OCI-LY1 (cell line): Measurements from ENCODE around the gene STARD13.

ENCODE experiments used
- H2AFZ ChIP-seq: fragments of 200-600 bp; sonication (generic), shearing (Covaris generic); 2 replicates; pipeline ENCODE4 v1.6.0; 2014; ENCODE audit warnings: antibody characterized with exemption, mild to moderate bottlenecking, low read length
- H3F3A ChIP-seq: fragments of 200-600 bp; sonication (generic), shearing (Covaris generic); 2 replicates; pipeline ENCODE4 v1.6.0; 2014; ENCODE audit warnings: mild to moderate bottlenecking, antibody characterized with exemption, low read length, moderate library complexity; ENCODE audit not compliant: insufficient read depth
- H3K27ac ChIP-seq: fragments of 200-600 bp; sonication (generic); 2 replicates; pipeline ENCODE4 v1.5.1; 2014; ENCODE audit warnings: low read length, mixed run types, mild to moderate bottlenecking, low read depth; ENCODE audit not compliant: poor library complexity, severe bottlenecking
- H3K27me3 ChIP-seq: fragments of 200-600 bp; sonication (generic); 2 replicates; pipeline ENCODE4 v1.6.0; 2014; ENCODE audit warnings: antibody characterized with exemption, mild to moderate bottlenecking, low read length, moderate library complexity; ENCODE audit not compliant: insufficient read depth
- H3K36me3 ChIP-seq: fragments of 200-600 bp; sonication (generic); 2 replicates; pipeline ENCODE4 v1.6.1; 2014; ENCODE audit warnings: mild to moderate bottlenecking, antibody characterized with exemption, low read length, moderate library complexity, mixed read lengths; ENCODE audit not compliant: insufficient read depth
- H3K4me1 ChIP-seq: fragments of 200-600 bp; sonication (generic); 2 replicates; pipeline ENCODE4 v1.5.1; 2014; ENCODE audit warnings: mild to moderate bottlenecking, low read length, moderate library complexity; ENCODE audit not compliant: insufficient read depth, severe bottlenecking
- H3K4me2 ChIP-seq: fragments of 200-600 bp; sonication (generic), shearing (Covaris generic); 2 replicates; pipeline ENCODE4 v1.6.1; 2014; ENCODE audit warnings: low read length
- H3K4me3 ChIP-seq: fragments of 200-600 bp; sonication (generic); 2 replicates; pipeline ENCODE4 v1.5.1; 2014; ENCODE audit warnings: low read length, low read depth, mild to moderate bottlenecking, mixed read lengths; ENCODE audit not compliant: poor library complexity, severe bottlenecking
- H3K79me2 ChIP-seq: fragments of 200-600 bp; shearing (Covaris generic); 2 replicates; pipeline ENCODE4 v1.6.1; 2016; ENCODE audit warnings: mixed run types, low read length, mixed read lengths; ENCODE audit not compliant: insufficient read depth
- H3K9ac ChIP-seq: fragments of 200-600 bp; sonication (generic), shearing (Covaris generic); 2 replicates; pipeline ENCODE4 v1.6.1; 2014; ENCODE audit warnings: mild to moderate bottlenecking, low read length, mixed read lengths
- H3K9me2 ChIP-seq: fragments of 200-600 bp; sonication (generic), shearing (Covaris generic); 2 replicates; pipeline ENCODE4 v1.6.1; 2014; ENCODE audit warnings: low read depth, mild to moderate bottlenecking, low read length, mixed read lengths
- H3K9me3 ChIP-seq: fragments of 200-600 bp; shearing (Covaris generic); 2 replicates; pipeline ENCODE4 v1.6.1; 2014; ENCODE audit warnings: low read length, mixed read lengths
- H4K20me1 ChIP-seq: fragments of 200-600 bp; sonication (generic), shearing (Covaris generic); 2 replicates; pipeline ENCODE4 v1.6.0; 2016; ENCODE audit warnings: mild to moderate bottlenecking, low read length; ENCODE audit not compliant: insufficient read depth
- CTCF ChIP-seq: fragments of 200-600 bp; sonication (generic), shearing (Covaris generic); IDR thresholded peaks from 2 replicates; pipeline ENCODE4 v1.5.1; 2017; ENCODE audit warnings: mild to moderate bottlenecking, antibody characterized with exemption, low read length, moderate library complexity, mixed read lengths
- EZH2 ChIP-seq: fragments of 200-600 bp; sonication (generic), shearing (Covaris generic); IDR thresholded peaks from 2 replicates; pipeline ENCODE4 v1.8.0; 2017; ENCODE audit warnings: borderline replicate concordance, mixed run types, mild to moderate bottlenecking, antibody characterized with exemption, low read length, moderate library complexity, mixed read lengths

STARD13 gene

GRCh38 chr13:33072759-33073158, 212.8 kb downstream of the STARD13 start:
- Histone ChIP-seq H2AFZ (no peak overlapping the region), H3K4me3 (no peak overlapping the region), H3K27ac (no peak overlapping the region), H3K36me3 (no peaks in the 10 kb centered on the region), H3K9me2 (no peaks in the 10 kb centered on the region), H3K4me1 (no peaks in the 10 kb centered on the region), H3K9ac (no peak overlapping the region), H4K20me1 (no peaks in the 10 kb centered on the region), H3K27me3 (no peaks in the 10 kb centered on the region), H3K9me3 (no peaks in the 10 kb centered on the region), H3K79me2 (no peaks in the 10 kb centered on the region), H3F3A (no peaks in the 10 kb centered on the region), H3K4me2 (no peak overlapping the region)
- TF ChIP-seq CTCF (no peak), EZH2 (no peak)

GRCh38 chr13:33072282-33072681, 213.3 kb downstream of the STARD13 start:
- H3K9me3 ChIP-seq, result no peaks in the 10 kb centered on the region
- H2AFZ ChIP-seq, result no peak overlapping the region
- H3K79me2 ChIP-seq, result no peaks in the 10 kb centered on the region
- H3K27ac ChIP-seq, result no peak overlapping the region
- H3K27me3 ChIP-seq, result no peaks in the 10 kb centered on the region
- no peaks in the 10 kb centered on the region for H3K9me2 ChIP-seq
- H3K4me3 ChIP-seq, result no peak overlapping the region
- no peak overlapping the region for H3K9ac ChIP-seq
- H3K4me1 ChIP-seq, result no peaks in the 10 kb centered on the region
- no peaks in the 10 kb centered on the region for H4K20me1 ChIP-seq
- no peaks in the 10 kb centered on the region for H3F3A ChIP-seq
- no peak overlapping the region for H3K4me2 ChIP-seq
- H3K36me3 ChIP-seq, result no peaks in the 10 kb centered on the region
- no peak for TF ChIP-seq CTCF
- TF ChIP-seq EZH2, result no peak

- no peaks in the 10 kb centered on the region for H3K9me3 ChIP-seq
- H3K27ac ChIP-seq, result no peak overlapping the region
- no peaks in the 10 kb centered on the region for H3K79me2 ChIP-seq
- no peaks in the 10 kb centered on the region for H3K27me3 ChIP-seq
- no peaks in the 10 kb centered on the region for H3F3A ChIP-seq
- no peak overlapping the region for H2AFZ ChIP-seq
- no peak overlapping the region for H3K4me2 ChIP-seq
- no peaks in the 10 kb centered on the region for H3K4me1 ChIP-seq
- H3K9me2 ChIP-seq, result no peaks in the 10 kb centered on the region
- no peaks in the 10 kb centered on the region for H4K20me1 ChIP-seq
- H3K9ac ChIP-seq, result no peak overlapping the region
- H3K36me3 ChIP-seq, result no peaks in the 10 kb centered on the region
- TF ChIP-seq EZH2 (no peak), CTCF (no peak)
- no peak overlapping the region for H3K4me3 ChIP-seq
These were observed 214.8 kb downstream of the STARD13 start for GRCh38 chr13:33070713-33071112.
